ENCODE data around the gene CHCHD4. TPM values are rescaled to one million over a fixed set of nuclear protein-coding genes. Genes with fewer than 3 reads are reported as not detected.

CHCHD4 gene
- polyA plus RNA-seq, 1 donor = 17.7 TPM

Other genes starting within 250 kb of the CHCHD4 start
- gene WNT7A, start 244.8 kb downstream of the CHCHD4 start, polyA plus RNA-seq = 0.01 TPM
- 39.4 TPM for gene TMEM43, start 182 bp upstream of the CHCHD4 start, polyA plus RNA-seq
- 35.4 TPM for gene XPC, start 53.7 kb upstream of the CHCHD4 start, polyA plus RNA-seq
- 13.7 TPM for gene LSM3, start 53.9 kb upstream of the CHCHD4 start, polyA plus RNA-seq

All from large intestine (tissue), 1 donor.